Hepatocyte (in vitro differentiated cells): Measurements from ENCODE around the gene CNFN. TPM values are rescaled to one million over a fixed set of nuclear protein-coding genes. Genes with fewer than 3 reads are reported as not detected.

Experiments used
- DNase-seq: peaks from one replicate; pipeline ENCODE4 v3.0.0-alpha.2; 2016; ENCODE audit warnings: low spot score
- H2AFZ ChIP-seq: fragments of 200-600 bp; sonication (generic); 2 replicates; pipeline ENCODE4 v1.6.0; 2016; ENCODE audit warnings: antibody characterized with exemption, mild to moderate bottlenecking
- H3K27ac ChIP-seq: fragments of 200-600 bp; sonication (generic); 2 replicates; pipeline ENCODE4 v1.5.1; 2016; ENCODE audit warnings: mild to moderate bottlenecking
- H3K27me3 ChIP-seq: fragments of 200-600 bp; sonication (generic); 2 replicates; pipeline ENCODE4 v1.6.1; 2016
- H3K36me3 ChIP-seq: fragments of 200-600 bp; sonication (generic); replicated peaks from 2 replicates; pipeline ENCODE4 v1.5.1; 2016; ENCODE audit warnings: low read depth; ENCODE audit not compliant: insufficient read depth
- H3K4me1 ChIP-seq: fragments of 200-600 bp; sonication (generic); 2 replicates; pipeline ENCODE4 v1.5.1; 2016; ENCODE audit warnings: mild to moderate bottlenecking, moderate library complexity; ENCODE audit not compliant: insufficient read depth
- H3K4me2 ChIP-seq: fragments of 200-600 bp; sonication (generic); 2 replicates; pipeline ENCODE4 v1.6.0; 2016
- H3K4me3 ChIP-seq: fragments of 200-600 bp; sonication (generic); 2 replicates; pipeline ENCODE4 v1.5.1; 2016; ENCODE audit warnings: mild to moderate bottlenecking
- H3K79me2 ChIP-seq: fragments of 200-600 bp; sonication (generic); 2 replicates; pipeline ENCODE4 v1.6.0; 2017; ENCODE audit warnings: mild to moderate bottlenecking
- H3K9me2 ChIP-seq: fragments of 200-600 bp; sonication (generic); replicated peaks from 2 replicates; pipeline ENCODE4 v1.6.0; 2017; ENCODE audit warnings: mild to moderate bottlenecking; ENCODE audit not compliant: insufficient read depth
- H3K9me3 ChIP-seq: fragments of 200-600 bp; sonication (generic); 2 replicates; pipeline ENCODE4 v1.5.1; 2016; ENCODE audit warnings: low read depth, mild to moderate bottlenecking
- H4K20me1 ChIP-seq: fragments of 200-600 bp; sonication (generic); 2 replicates; pipeline ENCODE4 v1.6.0; 2016; ENCODE audit warnings: mild to moderate bottlenecking; ENCODE audit not compliant: insufficient read depth, poor library complexity, severe bottlenecking
- EZH2 ChIP-seq: fragments of 200-600 bp; sonication (generic); IDR thresholded peaks from 2 replicates; pipeline ENCODE4 v1.6.1; 2016; ENCODE audit warnings: antibody characterized with exemption, mild to moderate bottlenecking, borderline replicate concordance
- EZH2phosphoT487 ChIP-seq: fragments of 200-600 bp; sonication (generic); IDR thresholded peaks from one replicate; pipeline ENCODE4 v1.6.1; 2018; ENCODE audit warnings: antibody characterized with exemption, mild to moderate bottlenecking, low read depth, moderate library complexity; ENCODE audit not compliant: unreplicated experiment, severe bottlenecking
- WGBS: methylation state at CpG from one replicate; pipeline ENCODE4 v1.1.6; 2016; ENCODE audit warnings: low lambda C conversion rate; ENCODE audit errors: missing lambda C conversion rate; 5-methylcytosine and 5-hydroxymethylcytosine counted together
- polyA plus RNA-seq: library from polyadenylated mRNA; unstranded; fragments of >200 nt; fragmentation: Nextera tagmentation; extraction: Ambion mirVana; gene quantifications from 2 replicates; pipeline ENCODE4 v1.2.1, GENCODE V29; 2016
- total RNA-seq: library from RNA; depleted of rRNA; stranded (reverse); fragments of >200 nt; gene quantifications from 2 replicates; pipeline ENCODE4 v1.2.3, GENCODE V29; 2014
- TF ChIP-seq, protein P1 (sequence below): fragments of 200-600 bp; sonication (generic); IDR thresholded peaks from 2 replicates; pipeline ENCODE4 v1.5.1; 2016; ENCODE audit warnings: antibody characterized with exemption, mild to moderate bottlenecking; ENCODE audit not compliant: poor library complexity

Gene CNFN
- total and polyA plus RNA-seq, 2 experiments from 2014 or later: 0.93 to 8.3 TPM

DNA sequence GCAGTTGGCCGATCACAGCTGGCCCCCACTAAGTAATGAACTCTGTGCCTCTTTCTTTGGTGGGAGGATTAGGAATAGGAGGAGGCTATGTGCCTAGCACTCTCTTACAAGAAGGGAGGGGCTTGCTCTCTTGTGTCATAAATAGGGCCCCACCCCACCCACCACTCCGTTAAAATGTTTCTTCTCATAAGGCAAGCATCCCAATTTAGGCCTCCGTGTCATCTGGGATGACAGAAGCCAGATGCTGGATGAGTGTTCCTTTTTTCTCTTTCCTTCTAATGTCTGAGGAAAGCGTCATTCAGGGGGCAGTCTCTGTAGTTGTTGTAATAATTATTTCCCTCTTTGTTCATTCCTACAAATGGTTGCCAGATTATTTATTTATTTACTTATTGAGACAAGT, 37.2 kb upstream of the CNFN start, which contains the start of gene LIPE:
LIPE (minus strand) TSS at position 76 of the 400 bp plus-strand sequence. CDS start 239 bp downstream, outside the sequence.
- no peak within 1 kb of the TSS for H3K4me3 ChIP-seq
- no peaks in the 10 kb centered on the region for H3K9me3 ChIP-seq
- WGBS: 50% methylated on average over 4 of the region's 4 CpGs
- no peak within 1 kb of the TSS for H2AFZ ChIP-seq
- no peaks in the 10 kb centered on the region for H3K9me2 ChIP-seq
- TF ChIP-seq, protein P1, sequence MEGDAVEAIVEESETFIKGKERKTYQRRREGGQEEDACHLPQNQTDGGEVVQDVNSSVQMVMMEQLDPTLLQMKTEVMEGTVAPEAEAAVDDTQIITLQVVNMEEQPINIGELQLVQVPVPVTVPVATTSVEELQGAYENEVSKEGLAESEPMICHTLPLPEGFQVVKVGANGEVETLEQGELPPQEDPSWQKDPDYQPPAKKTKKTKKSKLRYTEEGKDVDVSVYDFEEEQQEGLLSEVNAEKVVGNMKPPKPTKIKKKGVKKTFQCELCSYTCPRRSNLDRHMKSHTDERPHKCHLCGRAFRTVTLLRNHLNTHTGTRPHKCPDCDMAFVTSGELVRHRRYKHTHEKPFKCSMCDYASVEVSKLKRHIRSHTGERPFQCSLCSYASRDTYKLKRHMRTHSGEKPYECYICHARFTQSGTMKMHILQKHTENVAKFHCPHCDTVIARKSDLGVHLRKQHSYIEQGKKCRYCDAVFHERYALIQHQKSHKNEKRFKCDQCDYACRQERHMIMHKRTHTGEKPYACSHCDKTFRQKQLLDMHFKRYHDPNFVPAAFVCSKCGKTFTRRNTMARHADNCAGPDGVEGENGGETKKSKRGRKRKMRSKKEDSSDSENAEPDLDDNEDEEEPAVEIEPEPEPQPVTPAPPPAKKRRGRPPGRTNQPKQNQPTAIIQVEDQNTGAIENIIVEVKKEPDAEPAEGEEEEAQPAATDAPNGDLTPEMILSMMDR: no peak
- no peak for TF ChIP-seq EZH2phosphoT487
- no peak for TF ChIP-seq EZH2
- no peaks in the 10 kb centered on the region for H3K79me2 ChIP-seq
- no peak within 1 kb of the TSS for H3K4me2 ChIP-seq
- H3K27me3 ChIP-seq: no peaks in the 10 kb centered on the region
- DNase-seq: peak; percentile 40
- H4K20me1 ChIP-seq: no peaks in the 10 kb centered on the region
- peak within 1 kb of the TSS; percentile 57 for H3K27ac ChIP-seq
- H3K36me3 ChIP-seq: no peaks in the 10 kb centered on the region
- H3K4me1 ChIP-seq: peaks cover 15% of the 10 kb centered on the region

DNA sequence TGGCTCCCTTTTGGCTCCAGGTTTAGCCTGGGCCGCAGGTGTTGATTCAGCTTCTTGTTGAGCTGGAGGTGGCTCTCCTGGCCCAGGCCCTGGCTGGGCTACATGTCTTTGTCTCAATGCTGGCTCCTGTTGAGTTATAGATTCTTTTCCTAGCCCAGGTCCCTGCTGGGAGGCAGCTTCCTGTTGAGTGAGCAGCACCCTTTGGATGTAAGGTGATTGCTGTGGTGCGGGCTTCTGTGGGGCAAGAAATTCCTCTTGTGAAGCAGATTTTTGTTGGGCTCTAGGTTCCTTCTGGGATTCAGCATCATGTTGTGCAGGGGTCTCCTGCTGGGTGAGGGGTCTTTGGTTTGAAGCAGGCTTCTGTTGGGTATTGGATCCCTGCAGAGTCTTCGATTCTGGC, 36.5 kb upstream of the CNFN start:
- 93% methylated on average over 3 of the region's 3 CpGs for WGBS
- TF ChIP-seq, protein P1: no peak
- TF ChIP-seq EZH2phosphoT487: no peak
- no peak overlapping the region for H3K27ac ChIP-seq
- H2AFZ ChIP-seq: no peak overlapping the region
- no peak overlapping the region for H3K4me2 ChIP-seq
- no peaks in the 10 kb centered on the region for H3K9me3 ChIP-seq
- H3K27me3 ChIP-seq: no peaks in the 10 kb centered on the region
- peaks cover 17% of the 10 kb centered on the region for H3K4me1 ChIP-seq
- no peaks in the 10 kb centered on the region for H4K20me1 ChIP-seq
- no peak overlapping the region for H3K4me3 ChIP-seq
- H3K36me3 ChIP-seq: no peaks in the 10 kb centered on the region
- no peak for DNase-seq
- H3K79me2 ChIP-seq: peaks cover 2% of the 10 kb centered on the region
- no peaks in the 10 kb centered on the region for H3K9me2 ChIP-seq

DNA sequence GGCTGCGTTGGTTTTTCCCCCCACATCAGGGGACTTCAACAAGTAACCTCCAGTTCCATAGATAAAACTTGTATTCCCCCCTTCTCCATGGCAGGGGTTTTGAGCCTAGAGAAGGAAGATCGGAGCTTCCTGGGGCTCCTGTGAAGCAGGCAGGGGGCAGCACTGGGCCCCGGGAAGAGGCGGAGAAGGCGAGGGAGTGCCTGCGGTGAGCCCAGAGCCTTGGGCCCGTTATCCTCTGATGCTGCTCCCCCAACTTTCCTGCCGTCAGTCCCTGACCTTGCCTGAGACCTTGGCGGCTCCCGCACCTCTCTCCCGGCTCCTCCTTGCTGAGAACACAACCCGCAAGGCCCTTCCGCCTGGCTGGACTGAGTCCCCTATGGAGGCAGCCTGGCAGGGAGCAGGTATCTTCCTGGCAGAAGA, 34.6 kb upstream of the CNFN start:
- no peaks in the 10 kb centered on the region for H3K9me2 ChIP-seq
- no peaks in the 10 kb centered on the region for H3K36me3 ChIP-seq
- peaks cover 2% of the 10 kb centered on the region for H3K79me2 ChIP-seq
- no peaks in the 10 kb centered on the region for H4K20me1 ChIP-seq
- WGBS: 41% methylated on average over 13 of the region's 13 CpGs
- H3K4me2 ChIP-seq: peak overlapping the region; percentile 89
- peak overlapping the region; percentile 82 for H2AFZ ChIP-seq
- H3K4me3 ChIP-seq: no peak overlapping the region
- H3K27ac ChIP-seq: peak overlapping the region; percentile 8
- no peaks in the 10 kb centered on the region for H3K27me3 ChIP-seq
- TF ChIP-seq EZH2phosphoT487: no peak
- TF ChIP-seq, protein P1: peak; percentile 33
- no peak for DNase-seq
- H3K4me1 ChIP-seq: peaks cover 17% of the 10 kb centered on the region
- H3K9me3 ChIP-seq: no peaks in the 10 kb centered on the region

DNA sequence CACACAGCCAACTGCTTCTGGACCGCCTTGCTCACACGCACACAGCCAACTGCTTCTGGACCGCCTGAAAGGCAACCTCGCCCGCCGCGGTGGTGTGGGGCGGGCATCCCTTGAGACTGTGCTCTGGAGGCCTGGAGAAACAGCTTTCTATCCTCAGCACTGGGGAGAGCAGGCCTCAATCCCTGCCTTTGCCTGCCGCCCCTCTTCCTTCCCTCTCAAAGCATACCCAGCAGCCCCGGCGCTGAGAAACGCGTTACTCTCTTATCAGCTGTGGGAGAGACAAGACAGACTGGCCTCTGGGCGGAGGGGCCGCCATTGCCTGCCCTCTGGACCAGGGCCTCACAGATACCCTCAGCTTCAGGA, 34.2 kb upstream of the CNFN start:
- Histone ChIP-seq H3K4me2 (peak overlapping the region; percentile 89), H3K27me3 (no peaks in the 10 kb centered on the region), H3K36me3 (no peaks in the 10 kb centered on the region), H3K27ac (peak overlapping the region; percentile 8), H2AFZ (peak overlapping the region; percentile 82), H3K4me3 (no peak overlapping the region), H4K20me1 (no peaks in the 10 kb centered on the region), H3K79me2 (peaks cover 2% of the 10 kb centered on the region), H3K9me3 (no peaks in the 10 kb centered on the region), H3K9me2 (no peaks in the 10 kb centered on the region), H3K4me1 (peaks cover 17% of the 10 kb centered on the region)
- DNase-seq: no peak
- TF ChIP-seq, protein P1: no peak
- TF ChIP-seq EZH2phosphoT487 (no peak), EZH2 (no peak)
- WGBS: 72% methylated on average over 15 of the region's 15 CpGs
